ENCODE measurements around the gene F10. TPM values are rescaled to one million over a fixed set of nuclear protein-coding genes. Genes with fewer than 3 reads are reported as not detected.

F10 gene
- total RNA-seq, 1 donor from 2014 or later: 0.60 TPM

DNA sequence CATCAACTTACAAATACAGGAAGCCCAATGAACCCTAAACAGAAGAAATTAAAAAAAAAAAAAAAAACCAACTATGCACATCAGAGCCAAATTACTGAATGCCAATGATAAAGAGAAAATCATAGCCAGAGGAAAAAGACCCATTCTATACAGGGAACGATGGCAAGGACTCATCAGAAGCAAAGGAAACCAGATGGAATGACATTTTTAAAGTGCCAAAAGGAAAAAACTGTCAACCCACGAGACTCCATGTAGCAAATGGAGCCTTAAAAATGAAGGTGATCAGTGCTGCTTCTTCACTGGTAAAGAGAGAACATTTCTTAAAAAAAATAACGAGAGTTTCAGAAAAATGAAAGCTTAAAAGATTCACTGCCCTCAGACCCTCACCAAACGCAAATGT, 67.6 kb downstream of the F10 start:
- DNase-seq (ENCODE audit: low read depth in 2 of 2): no peak

DNA sequence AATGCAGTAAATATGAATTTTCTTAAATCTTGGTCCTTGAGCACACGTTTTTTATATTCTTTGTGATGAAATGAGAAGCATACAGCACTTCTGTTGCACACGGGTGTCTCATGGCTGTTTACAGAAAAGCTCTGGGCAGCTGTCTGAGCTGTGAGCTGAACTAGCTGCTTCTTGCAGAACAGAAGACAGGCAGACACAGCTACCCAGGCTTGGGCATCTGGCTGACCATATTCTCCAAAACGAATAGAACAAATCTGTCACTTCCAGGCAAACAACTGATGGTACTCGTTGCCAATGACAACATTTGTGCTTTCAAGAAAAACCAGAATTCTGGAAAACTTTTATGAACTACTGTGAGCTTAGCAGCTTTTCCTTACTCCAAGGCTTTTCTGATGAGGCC, 69.7 kb downstream of the F10 start:
- peak in 1 of 2 donors; percentile 57 for DNase-seq (ENCODE audit: low read depth in 2 of 2)

DNA sequence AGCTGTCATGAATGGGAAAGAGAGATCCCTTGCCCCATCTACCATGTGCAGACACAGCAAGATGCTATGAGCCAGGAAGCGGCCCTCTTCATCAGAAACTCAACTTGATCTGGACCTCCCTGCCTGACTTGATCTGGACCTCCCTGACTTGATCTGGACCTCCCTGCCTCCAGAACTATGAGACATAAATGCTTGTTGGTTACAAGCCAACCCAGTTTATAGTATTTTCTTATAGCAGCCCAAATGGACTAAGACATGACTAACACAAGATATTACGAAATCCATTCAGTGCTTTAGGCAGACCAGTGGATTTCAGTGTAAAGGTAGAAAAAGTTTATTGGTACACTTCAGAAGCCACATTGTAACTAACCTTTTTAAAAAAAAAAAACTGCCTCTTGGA, 70.3 kb downstream of the F10 start:
- DNase-seq (ENCODE audit: low read depth in 2 of 2): no peak

DNA sequence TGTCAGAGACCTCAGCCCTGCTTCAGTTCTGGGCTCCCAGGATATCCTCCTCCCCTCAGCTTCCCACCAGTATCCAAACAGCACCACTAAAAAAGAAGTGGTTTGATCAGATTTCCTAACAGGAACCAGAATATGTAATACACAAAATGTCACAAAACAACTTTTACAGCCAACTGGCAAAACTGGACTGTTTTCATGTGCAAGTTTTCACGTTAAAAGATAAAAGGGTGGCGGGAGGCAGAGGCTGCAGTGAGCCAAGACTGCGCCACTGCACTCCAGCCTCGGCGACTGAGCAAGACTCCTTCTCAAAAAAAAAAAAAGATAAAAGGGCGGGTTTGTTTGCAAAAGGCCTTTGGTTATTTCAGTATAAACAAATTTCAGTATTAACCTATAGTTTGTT, 72.8 kb downstream of the F10 start:
- no peak for DNase-seq (ENCODE audit: low read depth in 2 of 2)

DNA sequence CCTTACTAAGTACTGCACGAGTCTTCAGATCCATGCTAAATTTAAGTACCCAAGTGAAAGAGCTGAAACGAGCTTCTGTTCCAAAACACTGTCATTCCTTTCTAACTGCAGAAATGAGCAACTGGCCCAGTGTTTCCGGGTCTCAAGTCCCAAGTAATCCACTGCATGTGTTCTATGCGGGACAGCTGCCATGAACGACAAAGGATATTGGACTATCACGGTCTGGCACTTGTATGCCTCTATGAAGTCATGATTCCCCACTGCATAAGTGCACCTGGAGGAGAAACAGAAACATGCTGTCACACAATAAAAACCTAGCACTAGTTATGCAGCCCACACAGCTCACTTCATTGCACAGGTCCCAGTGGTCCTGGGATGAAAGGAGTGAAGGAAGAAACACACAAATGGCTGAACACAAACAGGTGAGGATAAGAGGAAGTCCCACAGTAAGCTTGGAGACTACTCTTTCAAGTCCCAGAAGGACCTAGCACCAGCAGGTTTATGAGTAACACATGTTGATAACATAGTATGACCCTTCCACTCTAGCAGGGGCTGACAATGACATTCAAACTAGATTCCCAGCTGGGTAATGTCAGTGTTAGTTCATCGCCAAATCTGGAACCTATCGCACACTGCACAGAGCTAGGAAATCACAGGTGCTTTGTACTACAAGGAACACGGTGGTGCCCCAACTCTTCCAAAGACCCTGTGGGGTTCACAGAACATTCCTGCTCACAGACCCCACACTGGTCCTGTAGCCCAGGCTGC, 74.6 kb downstream of the F10 start:
- DNase-seq (ENCODE audit: low read depth in 2 of 2): no peak

Other genes starting within 250 kb of the F10 start
- 3.5 and 10.9 TPM in 2 replicates for gene MCF2L, start 153.6 kb upstream of the F10 start, total RNA-seq
- not detected in 2 replicates for gene F7, start 17.0 kb upstream of the F10 start, total RNA-seq
- 0.20 TPM in 1 of 2 replicates, not detected in the other for gene PROZ, start 35.8 kb downstream of the F10 start, total RNA-seq
- 36.0 and 53.6 TPM in 2 replicates for gene PCID2, start 85.9 kb downstream of the F10 start, total RNA-seq
- gene CUL4A, start 86.8 kb downstream of the F10 start, total RNA-seq: 62.1 and 79.4 TPM in 2 replicates
- 169 and 251 TPM in 2 replicates for gene LAMP1, start 174.4 kb downstream of the F10 start, total RNA-seq
- gene GRTP1, start 241.3 kb downstream of the F10 start, total RNA-seq: 0.44 and 1.2 TPM in 2 replicates

Data from lung microvascular endothelial cell (primary cell).